ENCODE results near the gene KLHL42.

Gene KLHL42

GRCh38 chr12:27780612-27781408, 777 bp downstream of the KLHL42 start:
- DNase-seq (ENCODE audit: low spot score) = peak; percentile 29

GRCh38 chr12:27781680-27782079, 1.6 kb downstream of the KLHL42 start:
- no peak for DNase-seq (ENCODE audit: low spot score)

- no peak for DNase-seq (ENCODE audit: low spot score)
Observed at GRCh38 chr12:27782481-27782880, 2.4 kb downstream of the KLHL42 start.

- DNase-seq (ENCODE audit: low spot score) = no peak
Observed at GRCh38 chr12:27785882-27786570, 6.0 kb downstream of the KLHL42 start.

DNA sequence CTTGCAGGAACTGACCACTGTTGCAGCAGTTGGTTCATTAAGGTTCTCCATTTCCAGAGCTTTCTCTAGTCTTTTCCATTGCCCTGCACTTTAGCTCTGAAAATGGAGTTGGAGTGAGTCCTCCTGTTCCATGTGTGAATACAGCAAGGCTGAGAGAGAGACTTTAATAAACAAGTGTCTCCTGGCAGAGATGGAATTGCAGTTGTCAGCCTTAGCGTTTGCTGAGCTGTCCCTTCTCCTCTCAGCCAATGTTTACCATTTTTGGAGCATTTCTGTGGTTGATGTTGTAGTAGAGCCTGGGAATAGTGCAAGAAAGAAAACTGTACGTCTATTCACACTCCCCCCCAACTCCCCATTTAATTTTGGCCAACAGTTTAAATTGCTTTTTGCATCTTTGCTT, 7.5 kb downstream of the KLHL42 start:
- no peak for DNase-seq (ENCODE audit: low spot score)

DNA sequence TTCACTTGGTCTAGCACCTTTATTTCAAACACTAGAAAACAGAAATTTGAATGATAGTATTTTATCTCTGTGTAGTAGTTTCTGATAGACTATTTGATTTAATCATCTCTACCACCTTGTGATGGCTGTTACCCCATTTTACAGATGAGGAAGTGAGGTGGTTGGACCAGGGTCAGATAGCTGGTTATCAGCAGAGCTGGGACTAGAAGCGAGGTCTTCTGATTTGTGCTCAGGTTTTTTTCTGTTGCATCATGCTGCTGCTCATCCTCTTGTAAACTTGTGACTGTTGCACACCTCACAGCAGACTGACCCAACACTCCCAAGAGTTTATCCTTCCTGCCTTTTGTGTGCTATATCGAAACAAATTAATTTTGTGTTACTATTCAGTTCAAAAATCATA, 10.1 kb downstream of the KLHL42 start:
- no peak for DNase-seq (ENCODE audit: low spot score)

- DNase-seq (ENCODE audit: low spot score) = peak; percentile 18
Observed at GRCh38 chr12:27794818-27795584, 15.0 kb downstream of the KLHL42 start.

GRCh38 chr12:27796128-27796527, 16.1 kb downstream of the KLHL42 start:
- no peak for DNase-seq (ENCODE audit: low spot score)

DNA sequence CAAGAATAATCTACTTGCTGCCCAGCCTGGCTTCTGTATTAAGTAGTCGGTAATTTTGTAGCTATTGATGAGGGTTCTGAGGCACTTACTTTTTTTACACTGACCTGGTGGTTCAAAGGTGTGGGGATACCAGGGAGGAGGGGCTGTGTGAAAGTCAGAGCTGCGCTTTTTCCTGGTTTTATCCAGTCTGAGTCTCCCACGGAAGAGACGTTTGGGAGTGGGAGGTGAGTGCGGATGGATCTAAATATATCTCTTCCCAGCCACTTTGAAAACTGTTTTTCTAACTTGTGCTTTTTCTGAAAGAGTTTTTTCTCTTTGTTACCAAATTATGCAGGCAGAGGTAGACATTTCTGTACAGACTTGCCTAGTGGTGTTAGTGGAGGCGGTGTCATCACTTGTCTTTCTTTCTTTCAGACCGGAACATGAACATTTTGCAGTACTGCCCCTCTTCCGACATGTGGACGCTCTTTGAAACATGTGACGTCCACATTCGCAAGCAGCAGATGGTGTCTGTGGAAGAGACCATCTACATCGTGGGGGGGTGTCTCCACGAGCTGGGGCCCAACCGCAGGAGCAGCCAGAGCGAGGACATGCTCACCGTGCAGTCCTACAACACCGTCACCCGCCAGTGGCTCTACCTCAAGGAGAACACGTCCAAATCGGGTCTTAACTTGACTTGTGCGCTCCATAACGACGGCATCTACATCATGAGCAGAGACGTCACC, 17.4 kb downstream of the KLHL42 start:
- no peak for DNase-seq (ENCODE audit: low spot score)

DNA sequence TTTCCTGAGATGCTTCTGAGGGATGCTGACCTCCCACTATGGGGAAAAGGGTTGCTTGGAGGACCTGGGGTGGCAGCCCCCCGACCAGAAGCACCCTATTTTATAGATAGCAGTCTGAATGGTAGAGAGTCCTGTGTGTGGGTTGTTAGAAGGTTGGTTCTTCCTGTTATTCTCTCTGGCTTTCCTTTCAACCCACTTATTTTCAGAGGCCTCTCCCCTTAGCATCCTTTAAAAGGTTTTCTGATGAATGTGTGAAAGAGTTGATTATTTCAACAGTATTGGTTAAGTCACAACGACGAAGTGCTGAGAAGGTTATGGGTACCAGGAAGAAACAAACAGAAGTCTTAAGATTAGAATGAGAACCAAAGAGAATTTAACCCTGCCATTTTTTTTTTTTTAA, 20.8 kb downstream of the KLHL42 start:
- DNase-seq (ENCODE audit: low spot score) = no peak

- DNase-seq (ENCODE audit: low spot score) = no peak
Observed at GRCh38 chr12:27801630-27802029, 21.6 kb downstream of the KLHL42 start.

DNA sequence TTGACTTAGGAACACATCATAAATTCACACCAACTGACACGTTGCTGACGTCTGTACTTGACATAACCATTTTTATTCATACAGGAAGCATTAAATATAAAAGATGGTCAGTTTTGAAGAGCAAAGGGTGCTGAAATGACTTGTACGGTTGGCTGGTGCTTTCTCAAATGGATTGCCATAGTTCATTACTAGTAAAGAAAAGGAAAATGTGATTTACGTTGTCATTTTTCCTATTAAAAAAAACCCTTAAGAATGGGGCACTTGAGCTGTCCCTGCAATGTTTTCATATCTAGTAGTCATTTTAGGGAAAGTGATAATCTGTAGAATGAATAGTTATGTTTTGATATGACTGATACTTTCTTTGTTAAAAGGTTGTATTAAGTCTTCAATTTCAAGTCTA, 22.5 kb downstream of the KLHL42 start:
- no peak for DNase-seq (ENCODE audit: low spot score)

GRCh38 chr12:27802936-27803335, 22.9 kb downstream of the KLHL42 start:
- no peak for DNase-seq (ENCODE audit: low spot score)

DNA sequence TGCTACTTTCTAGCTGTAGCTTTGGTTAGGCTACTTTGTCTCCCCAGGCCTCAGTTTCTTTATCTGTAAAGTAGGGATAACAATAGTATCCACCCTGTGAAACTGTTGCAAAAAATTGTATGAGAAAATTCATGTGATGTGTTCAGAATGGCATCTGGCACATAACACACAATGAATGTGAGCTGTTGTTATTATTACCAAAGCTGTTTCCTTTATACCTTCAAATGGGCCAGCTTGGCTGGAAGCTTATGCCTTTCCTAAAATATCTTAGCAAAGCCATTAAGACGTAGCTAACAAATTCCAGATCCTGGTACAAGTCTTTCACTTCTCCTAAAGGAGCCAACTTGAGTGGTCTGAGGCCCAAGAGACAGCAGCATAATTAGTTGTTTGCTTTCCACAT, 25.2 kb downstream of the KLHL42 start:
- no peak for DNase-seq (ENCODE audit: low spot score)

DNA sequence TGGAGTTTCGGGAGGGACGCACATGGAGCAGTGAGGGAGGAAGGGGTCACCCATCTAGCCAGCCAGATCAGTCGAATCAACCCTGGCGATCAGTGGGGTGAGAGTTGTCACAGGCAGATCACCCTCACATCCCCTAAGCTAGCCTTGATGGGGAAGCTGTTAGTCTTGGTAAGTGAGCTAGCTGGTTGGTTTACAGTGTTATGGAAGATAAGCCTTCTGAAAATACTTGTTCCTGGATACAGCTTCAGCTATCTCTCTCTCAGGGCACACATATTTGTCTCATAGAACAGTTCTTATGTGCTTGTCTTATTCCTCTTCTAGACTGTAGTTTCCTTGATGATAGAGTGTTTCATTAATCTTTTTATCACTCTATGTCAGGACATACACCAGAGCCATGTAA, 26.2 kb downstream of the KLHL42 start:
- no peak for DNase-seq (ENCODE audit: low spot score)

GRCh38 chr12:27807063-27807703, 27.1 kb downstream of the KLHL42 start:
- DNase-seq (ENCODE audit: low spot score) = peak; percentile 12

- DNase-seq (ENCODE audit: low spot score) = no peak
Observed at GRCh38 chr12:27808841-27809240, 28.8 kb downstream of the KLHL42 start.

- DNase-seq (ENCODE audit: low spot score) = no peak
Observed at GRCh38 chr12:27810756-27811155, 30.7 kb downstream of the KLHL42 start.

DNA sequence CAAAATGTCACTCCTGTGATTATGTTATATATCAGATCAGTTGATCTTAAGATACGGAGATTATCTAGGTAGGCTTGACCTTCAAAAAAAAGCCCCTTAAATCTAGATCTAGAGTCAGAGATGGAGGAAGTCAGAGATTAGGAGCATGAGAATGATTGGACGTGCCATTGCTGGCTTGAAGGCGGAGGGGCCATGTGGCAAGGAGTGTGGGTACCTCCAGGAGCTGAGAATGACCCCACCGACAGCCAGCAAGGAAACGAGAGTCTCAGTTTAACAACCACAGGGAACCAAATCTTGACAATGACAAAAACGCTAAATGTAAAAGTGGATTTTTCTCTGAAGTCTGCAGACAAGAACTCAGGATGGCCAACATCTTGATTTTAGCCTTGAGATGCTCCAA, 32.5 kb downstream of the KLHL42 start:
- no peak for DNase-seq (ENCODE audit: low spot score)

GRCh38 chr12:27814411-27814810, 34.4 kb downstream of the KLHL42 start:
- DNase-seq (ENCODE audit: low spot score) = peak; percentile 34

DNA sequence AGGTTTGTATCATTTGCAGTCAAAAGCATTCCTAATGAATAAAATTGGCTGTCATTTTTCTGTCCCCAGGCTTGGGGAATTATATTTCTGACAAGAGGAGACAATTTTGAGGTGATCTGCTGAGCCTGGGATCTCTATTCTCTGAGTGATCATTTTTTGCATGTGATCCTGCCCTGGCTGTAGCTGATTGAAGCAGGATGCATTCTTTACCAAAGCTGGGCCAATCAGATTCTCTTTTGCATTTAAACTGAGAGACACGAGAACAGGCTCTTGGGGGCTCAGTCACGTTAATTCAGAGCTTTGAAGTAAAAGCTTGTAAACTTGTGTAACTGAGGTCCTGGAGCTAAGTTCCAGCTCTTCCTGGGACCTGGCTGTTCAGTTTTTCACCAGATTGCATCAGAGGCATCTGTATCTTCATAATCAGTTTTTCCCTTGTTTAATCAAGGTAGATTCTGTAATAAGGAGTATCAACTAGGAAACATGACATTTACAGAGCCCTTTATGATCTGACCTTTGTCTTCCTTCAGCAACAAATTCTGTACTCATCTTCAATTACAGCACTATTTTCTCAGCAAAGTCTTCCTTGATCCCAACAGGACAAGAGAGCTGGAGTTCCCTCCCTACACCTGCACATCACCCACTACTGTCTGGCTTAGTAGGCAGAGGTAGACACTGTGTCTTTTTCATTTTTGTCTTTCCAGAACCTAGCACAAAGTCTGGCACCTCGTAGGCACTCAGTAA, 35.0 kb downstream of the KLHL42 start:
- no peak for DNase-seq (ENCODE audit: low spot score)
